GM12874 (cell line): Measurements from ENCODE around the gene JMY.

Source experiments
- TF ChIP-seq, protein P1 (sequence below): IDR thresholded peaks from 2 replicates; pipeline ENCODE4 v1.5.1; 2011; ENCODE audit warnings: low read depth, mild to moderate bottlenecking, control low read depth, low read length, moderate library complexity; ENCODE audit not compliant: insufficient read depth

JMY gene

DNA sequence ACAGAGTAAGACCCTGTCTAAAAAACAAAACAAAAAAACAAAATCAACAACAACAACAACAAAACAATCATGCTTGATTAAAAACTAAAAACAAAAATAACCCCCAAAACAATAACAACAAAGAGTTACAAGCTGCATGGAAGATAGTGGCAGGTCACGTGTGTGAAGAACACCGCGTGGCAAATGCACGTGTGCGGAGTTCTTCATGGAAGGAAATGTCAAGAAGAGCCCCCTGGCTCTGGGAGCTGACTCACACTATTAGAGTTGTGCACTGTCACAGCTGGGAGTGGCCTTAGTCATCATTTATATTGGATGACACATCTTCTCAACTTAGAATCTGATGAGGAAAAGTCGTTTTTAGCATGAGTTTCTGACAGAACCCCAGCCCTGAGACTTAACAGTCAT, 110.5 kb downstream of the JMY start:
- TF ChIP-seq, protein P1, sequence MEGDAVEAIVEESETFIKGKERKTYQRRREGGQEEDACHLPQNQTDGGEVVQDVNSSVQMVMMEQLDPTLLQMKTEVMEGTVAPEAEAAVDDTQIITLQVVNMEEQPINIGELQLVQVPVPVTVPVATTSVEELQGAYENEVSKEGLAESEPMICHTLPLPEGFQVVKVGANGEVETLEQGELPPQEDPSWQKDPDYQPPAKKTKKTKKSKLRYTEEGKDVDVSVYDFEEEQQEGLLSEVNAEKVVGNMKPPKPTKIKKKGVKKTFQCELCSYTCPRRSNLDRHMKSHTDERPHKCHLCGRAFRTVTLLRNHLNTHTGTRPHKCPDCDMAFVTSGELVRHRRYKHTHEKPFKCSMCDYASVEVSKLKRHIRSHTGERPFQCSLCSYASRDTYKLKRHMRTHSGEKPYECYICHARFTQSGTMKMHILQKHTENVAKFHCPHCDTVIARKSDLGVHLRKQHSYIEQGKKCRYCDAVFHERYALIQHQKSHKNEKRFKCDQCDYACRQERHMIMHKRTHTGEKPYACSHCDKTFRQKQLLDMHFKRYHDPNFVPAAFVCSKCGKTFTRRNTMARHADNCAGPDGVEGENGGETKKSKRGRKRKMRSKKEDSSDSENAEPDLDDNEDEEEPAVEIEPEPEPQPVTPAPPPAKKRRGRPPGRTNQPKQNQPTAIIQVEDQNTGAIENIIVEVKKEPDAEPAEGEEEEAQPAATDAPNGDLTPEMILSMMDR, result no peak

DNA sequence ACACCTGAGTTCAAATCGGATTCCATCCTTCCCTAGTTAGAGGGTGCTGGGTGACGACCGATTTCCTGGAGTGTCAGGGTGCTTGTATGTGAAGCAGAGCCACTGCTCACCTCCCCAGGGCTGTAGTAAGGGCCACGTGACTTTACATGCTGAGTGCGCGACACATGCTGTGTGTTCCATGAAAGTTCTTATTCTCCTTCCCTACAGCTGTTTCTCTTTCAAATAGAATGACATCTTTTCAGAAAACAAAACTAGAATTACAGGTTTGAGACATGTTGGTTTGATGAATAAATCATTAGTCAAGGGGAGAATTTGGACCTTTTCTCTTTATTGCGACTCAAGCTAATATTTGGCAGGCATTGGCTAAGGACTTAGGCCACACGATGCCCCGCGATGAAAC, 113.1 kb downstream of the JMY start:
- TF ChIP-seq, protein P1, result no peak

DNA sequence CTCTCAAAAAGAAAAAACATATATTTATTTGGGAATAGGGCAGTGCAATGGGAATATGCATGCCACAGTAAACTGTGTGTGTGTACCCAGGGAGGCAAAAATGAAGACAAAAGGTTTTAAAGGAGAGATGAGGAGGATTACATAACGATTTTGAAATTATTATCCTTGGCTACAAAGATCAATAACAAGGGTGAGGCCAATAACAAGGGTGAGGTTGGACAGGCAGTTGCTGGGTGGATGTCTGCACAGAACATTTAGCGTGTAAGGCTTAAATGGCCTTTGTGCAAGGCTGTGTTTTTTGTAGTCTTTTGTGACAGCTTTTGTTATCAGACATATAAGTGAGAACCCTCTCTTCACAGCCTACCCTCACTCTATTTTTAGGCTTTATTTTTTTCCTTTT, 114.0 kb downstream of the JMY start:
- TF ChIP-seq, protein P1, result no peak

DNA sequence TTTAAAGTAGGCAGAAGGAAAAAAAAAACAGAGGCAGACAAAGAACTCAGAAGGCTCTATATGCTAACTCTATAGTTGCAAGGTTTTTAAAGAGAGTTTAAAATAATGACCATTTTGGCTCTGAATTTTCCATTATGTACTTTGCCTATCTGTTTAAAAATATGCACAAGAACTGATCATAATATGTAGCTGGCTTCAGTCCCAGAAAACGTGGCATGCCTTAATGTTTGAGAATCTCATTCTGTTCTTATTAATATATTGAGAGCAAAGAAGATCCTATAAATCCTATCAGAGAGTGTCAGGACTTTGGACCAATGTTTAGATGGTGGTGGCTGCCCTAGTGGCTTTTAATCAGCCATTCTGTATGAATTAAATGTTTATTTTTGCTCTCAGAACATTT, 121.5 kb downstream of the JMY start:
- TF ChIP-seq, protein P1, result no peak
